ENCODE data around the gene VPS13D.

DNA sequence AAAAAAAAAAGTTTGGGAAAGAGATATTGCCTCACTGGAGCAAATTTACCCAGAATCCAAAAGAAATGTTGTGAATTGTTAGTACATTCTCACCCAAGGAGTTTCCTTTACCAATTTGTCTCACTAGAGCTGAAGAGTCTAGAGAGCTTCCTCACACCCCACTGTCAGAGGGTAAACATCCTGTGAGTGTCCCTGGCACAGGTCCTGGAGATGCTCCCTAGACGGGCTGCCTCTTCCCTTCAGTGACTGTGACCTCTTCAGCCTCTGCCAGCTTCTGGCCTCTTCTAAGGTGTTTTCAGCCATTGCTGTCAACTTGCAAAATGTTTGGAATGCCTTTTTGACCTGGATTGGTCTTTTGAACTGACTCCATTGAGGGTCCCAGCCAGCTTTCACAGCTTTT is 228.7 kb downstream of the VPS13D start:
- TF ChIP-seq EZH2 (IDR thresholded peaks at IDR 0.05; ENCODE audit: borderline replicate concordance, low read length), result no peak
- TF ChIP-seq, protein P1, sequence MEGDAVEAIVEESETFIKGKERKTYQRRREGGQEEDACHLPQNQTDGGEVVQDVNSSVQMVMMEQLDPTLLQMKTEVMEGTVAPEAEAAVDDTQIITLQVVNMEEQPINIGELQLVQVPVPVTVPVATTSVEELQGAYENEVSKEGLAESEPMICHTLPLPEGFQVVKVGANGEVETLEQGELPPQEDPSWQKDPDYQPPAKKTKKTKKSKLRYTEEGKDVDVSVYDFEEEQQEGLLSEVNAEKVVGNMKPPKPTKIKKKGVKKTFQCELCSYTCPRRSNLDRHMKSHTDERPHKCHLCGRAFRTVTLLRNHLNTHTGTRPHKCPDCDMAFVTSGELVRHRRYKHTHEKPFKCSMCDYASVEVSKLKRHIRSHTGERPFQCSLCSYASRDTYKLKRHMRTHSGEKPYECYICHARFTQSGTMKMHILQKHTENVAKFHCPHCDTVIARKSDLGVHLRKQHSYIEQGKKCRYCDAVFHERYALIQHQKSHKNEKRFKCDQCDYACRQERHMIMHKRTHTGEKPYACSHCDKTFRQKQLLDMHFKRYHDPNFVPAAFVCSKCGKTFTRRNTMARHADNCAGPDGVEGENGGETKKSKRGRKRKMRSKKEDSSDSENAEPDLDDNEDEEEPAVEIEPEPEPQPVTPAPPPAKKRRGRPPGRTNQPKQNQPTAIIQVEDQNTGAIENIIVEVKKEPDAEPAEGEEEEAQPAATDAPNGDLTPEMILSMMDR (conservative IDR thresholded peaks at IDR 0.05 in 1 of 2, IDR thresholded peaks at IDR 0.05 in 1 of 2; ENCODE audit: extremely low read depth in 1 of 2, insufficient read depth in 1 of 2, low read depth in 1 of 2, low read length in 2 of 2), result no peak

All from mammary epithelial cell (primary cell).